ENCODE results near the gene FRMD4A. TPM values are rescaled to one million over a fixed set of nuclear protein-coding genes. Genes with fewer than 3 reads are reported as not detected.
"Not testable (repeated sequence)": the region's sequence is repeated elsewhere in the genome, so short reads cannot be mapped to it uniquely, and the experiment has no call there.

FRMD4A gene
- total RNA-seq, 2 experiments from 2014 or later: 0.82 to 0.94 TPM

GRCh38 chr10:13869295-13869664 lies 461.4 kb downstream of the FRMD4A start:
- Mint-ChIP-seq H3K4me3 (no peak overlapping the region), H3K4me1 (ENCODE audit: low read depth) (no peaks in the 10 kb centered on the region), H3K27me3 (ENCODE audit: low read depth) (peaks cover 1% of the 10 kb centered on the region), H3K9me3 (ENCODE audit: insufficient read depth) (no peaks in the 10 kb centered on the region), H3K27ac (no peak overlapping the region), H3K36me3 (ENCODE audit: low read depth) (no peaks in the 10 kb centered on the region)
- ChIA-PET POLR2A (no interaction called here), CTCF (no interaction called here)
- DNase-seq (no peak), ATAC-seq (no peak)

- Mint-ChIP-seq H3K36me3 (ENCODE audit: low read depth) (no peaks in the 10 kb centered on the region), H3K9me3 (ENCODE audit: insufficient read depth) (no peaks in the 10 kb centered on the region), H3K4me1 (ENCODE audit: low read depth) (no peaks in the 10 kb centered on the region), H3K4me3 (no peak overlapping the region), H3K27ac (no peak overlapping the region), H3K27me3 (ENCODE audit: low read depth) (peaks cover 1% of the 10 kb centered on the region)
- ChIA-PET CTCF (no interaction called here), POLR2A (no interaction called here)
- no peak for ATAC-seq
- DNase-seq: no peak
These were observed 462.0 kb downstream of the FRMD4A start for GRCh38 chr10:13868528-13869294.

GRCh38 chr10:13867822-13868221 lies 462.9 kb downstream of the FRMD4A start:
- Mint-ChIP-seq H3K4me1 (ENCODE audit: low read depth) (no peaks in the 10 kb centered on the region), H3K27me3 (ENCODE audit: low read depth) (no peaks in the 10 kb centered on the region), H3K9me3 (ENCODE audit: insufficient read depth) (no peaks in the 10 kb centered on the region), H3K36me3 (ENCODE audit: low read depth) (no peaks in the 10 kb centered on the region), H3K27ac (no peak overlapping the region), H3K4me3 (no peak overlapping the region)
- ATAC-seq (no peak), DNase-seq (no peak)
- ChIA-PET CTCF (no interaction called here), POLR2A (no interaction called here)

GRCh38 chr10:13865758-13866491 lies 464.8 kb downstream of the FRMD4A start:
- Mint-ChIP-seq H3K27me3 (ENCODE audit: low read depth) (no peaks in the 10 kb centered on the region), H3K4me1 (ENCODE audit: low read depth) (no peaks in the 10 kb centered on the region), H3K9me3 (ENCODE audit: insufficient read depth) (no peaks in the 10 kb centered on the region), H3K27ac (no peak overlapping the region), H3K36me3 (ENCODE audit: low read depth) (no peaks in the 10 kb centered on the region), H3K4me3 (no peak overlapping the region)
- CTCF ChIA-PET: no interaction called here
- ATAC-seq: no peak
- POLR2A ChIA-PET: no interaction called here
- no peak for DNase-seq

- DNase-seq; H3K4me1 Mint-ChIP-seq (ENCODE audit: low read depth); H3K27ac Mint-ChIP-seq; H3K4me3 Mint-ChIP-seq; POLR2A ChIA-PET; CTCF ChIA-PET; ATAC-seq; H3K36me3 Mint-ChIP-seq (ENCODE audit: low read depth); H3K27me3 Mint-ChIP-seq (ENCODE audit: low read depth); H3K9me3 Mint-ChIP-seq (ENCODE audit: insufficient read depth): not testable (repeated sequence)
These were observed 465.5 kb downstream of the FRMD4A start for GRCh38 chr10:13865220-13865619.

- CTCF ChIA-PET: no interaction called here
- ATAC-seq (no peak), DNase-seq (no peak)
- Mint-ChIP-seq H3K4me1 (ENCODE audit: low read depth) (no peaks in the 10 kb centered on the region), H3K27me3 (ENCODE audit: low read depth) (no peaks in the 10 kb centered on the region), H3K27ac (no peak overlapping the region), H3K9me3 (ENCODE audit: insufficient read depth) (no peaks in the 10 kb centered on the region), H3K4me3 (no peak overlapping the region), H3K36me3 (ENCODE audit: low read depth) (no peaks in the 10 kb centered on the region)
- POLR2A ChIA-PET: no interaction called here
These were observed 468.0 kb downstream of the FRMD4A start for GRCh38 chr10:13862546-13863233.

GRCh38 chr10:13860886-13861285 lies 469.8 kb downstream of the FRMD4A start:
- ATAC-seq (no peak), DNase-seq (no peak)
- no peak overlapping the region for H3K4me3 Mint-ChIP-seq
- ChIA-PET CTCF (no interaction called here), POLR2A (no interaction called here)
- no peaks in the 10 kb centered on the region for H3K36me3 Mint-ChIP-seq (ENCODE audit: low read depth)
- H3K4me1 Mint-ChIP-seq (ENCODE audit: low read depth): no peaks in the 10 kb centered on the region
- H3K27ac Mint-ChIP-seq: no peak overlapping the region
- no peaks in the 10 kb centered on the region for H3K27me3 Mint-ChIP-seq (ENCODE audit: low read depth)
- H3K9me3 Mint-ChIP-seq (ENCODE audit: insufficient read depth): no peaks in the 10 kb centered on the region

GRCh38 chr10:13859979-13860654 lies 470.6 kb downstream of the FRMD4A start:
- no peak overlapping the region for H3K27ac Mint-ChIP-seq
- ATAC-seq (no peak), DNase-seq (no peak)
- H3K4me1 Mint-ChIP-seq (ENCODE audit: low read depth): no peaks in the 10 kb centered on the region
- no peaks in the 10 kb centered on the region for H3K36me3 Mint-ChIP-seq (ENCODE audit: low read depth)
- H3K9me3 Mint-ChIP-seq (ENCODE audit: insufficient read depth): no peaks in the 10 kb centered on the region
- H3K4me3 Mint-ChIP-seq: no peak overlapping the region
- POLR2A ChIA-PET: no interaction called here
- CTCF ChIA-PET: no interaction called here
- H3K27me3 Mint-ChIP-seq (ENCODE audit: low read depth): no peaks in the 10 kb centered on the region

GRCh38 chr10:13858709-13859108 lies 472.0 kb downstream of the FRMD4A start:
- H3K27me3 Mint-ChIP-seq (ENCODE audit: low read depth): no peaks in the 10 kb centered on the region
- H3K9me3 Mint-ChIP-seq (ENCODE audit: insufficient read depth): no peaks in the 10 kb centered on the region
- ATAC-seq (no peak), DNase-seq (no peak)
- no peak overlapping the region for H3K4me3 Mint-ChIP-seq
- CTCF ChIA-PET: interaction anchor here (0.6 kb wide), 1 partner anchor 104 kb away, joined by 3 read pairs; no protein-coding TSS in a partner anchor
- H3K4me1 Mint-ChIP-seq (ENCODE audit: low read depth): no peaks in the 10 kb centered on the region
- no peak overlapping the region for H3K27ac Mint-ChIP-seq
- POLR2A ChIA-PET: no interaction called here
- H3K36me3 Mint-ChIP-seq (ENCODE audit: low read depth): no peaks in the 10 kb centered on the region

- H3K4me3 Mint-ChIP-seq: no peak overlapping the region
- DNase-seq (no peak), ATAC-seq (no peak)
- no peaks in the 10 kb centered on the region for H3K4me1 Mint-ChIP-seq (ENCODE audit: low read depth)
- no peaks in the 10 kb centered on the region for H3K27me3 Mint-ChIP-seq (ENCODE audit: low read depth)
- H3K36me3 Mint-ChIP-seq (ENCODE audit: low read depth): no peaks in the 10 kb centered on the region
- H3K9me3 Mint-ChIP-seq (ENCODE audit: insufficient read depth): no peaks in the 10 kb centered on the region
- POLR2A ChIA-PET: no interaction called here
- no peak overlapping the region for H3K27ac Mint-ChIP-seq
- CTCF ChIA-PET: no interaction called here
These were observed 473.3 kb downstream of the FRMD4A start for GRCh38 chr10:13857451-13857850.

- H3K4me3 Mint-ChIP-seq: no peak overlapping the region
- no peaks in the 10 kb centered on the region for H3K9me3 Mint-ChIP-seq (ENCODE audit: insufficient read depth)
- CTCF ChIA-PET: no interaction called here
- no peaks in the 10 kb centered on the region for H3K36me3 Mint-ChIP-seq (ENCODE audit: low read depth)
- DNase-seq (no peak), ATAC-seq (no peak)
- no peaks in the 10 kb centered on the region for H3K4me1 Mint-ChIP-seq (ENCODE audit: low read depth)
- POLR2A ChIA-PET: no interaction called here
- no peak overlapping the region for H3K27ac Mint-ChIP-seq
- no peaks in the 10 kb centered on the region for H3K27me3 Mint-ChIP-seq (ENCODE audit: low read depth)
These were observed 476.9 kb downstream of the FRMD4A start for GRCh38 chr10:13853854-13854253.

- ChIA-PET CTCF (no interaction called here), POLR2A (no interaction called here)
- no peaks in the 10 kb centered on the region for H3K9me3 Mint-ChIP-seq (ENCODE audit: insufficient read depth)
- no peak overlapping the region for H3K4me3 Mint-ChIP-seq
- H3K36me3 Mint-ChIP-seq (ENCODE audit: low read depth): no peaks in the 10 kb centered on the region
- no peak for DNase-seq
- ATAC-seq: no peak
- no peak overlapping the region for H3K27ac Mint-ChIP-seq
- H3K4me1 Mint-ChIP-seq (ENCODE audit: low read depth): no peaks in the 10 kb centered on the region
- H3K27me3 Mint-ChIP-seq (ENCODE audit: low read depth): peaks cover 4% of the 10 kb centered on the region
These were observed 477.9 kb downstream of the FRMD4A start for GRCh38 chr10:13852872-13853271.

All from activated CD8-positive, alpha-beta T cell treated with anti-CD3 and anti-CD28 coated beads, Interleukin-2, amount 10 ng/mL, durations not matched to agents 7 days and 5 days (primary cell).